GM23248 (cell line): ENCODE measurements around the gene KCNIP1.

Experiments used
- EZH2 ChIP-seq: fragments of 200-600 bp; sonication (generic); IDR thresholded peaks from 2 replicates; pipeline ENCODE4 v1.6.1; 2018; ENCODE audit warnings: antibody characterized with exemption, mild to moderate bottlenecking; ENCODE audit not compliant: insufficient read depth, poor library complexity, severe bottlenecking
- EZH2phosphoT487 ChIP-seq: fragments of 200-600 bp; sonication (generic); IDR thresholded peaks from 2 replicates; pipeline ENCODE4 v1.6.1; 2018; ENCODE audit warnings: antibody characterized with exemption, moderate library complexity, mild to moderate bottlenecking, low read depth; ENCODE audit not compliant: insufficient read depth

DNA sequence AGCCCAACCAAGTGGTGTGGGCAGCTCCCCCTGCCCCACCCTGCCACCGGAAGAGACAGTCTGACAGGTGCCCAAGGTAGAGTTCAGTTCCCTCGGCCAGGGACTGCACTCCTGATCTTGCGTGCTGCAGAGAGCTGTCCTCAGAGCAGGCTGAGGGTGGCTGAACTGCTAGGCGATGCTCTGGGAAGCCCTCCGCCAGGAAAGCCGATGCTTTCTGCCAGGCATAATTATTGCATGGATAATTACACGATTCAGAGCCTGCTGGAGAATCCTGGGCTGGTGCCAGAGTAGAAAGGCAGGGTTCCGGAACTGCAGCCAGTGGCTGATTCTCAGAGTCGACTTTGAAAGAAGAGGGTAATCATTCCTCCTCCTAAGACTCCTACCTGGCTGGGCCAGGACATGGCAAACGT lies 19.3 kb downstream of the KCNIP1 start:
- no peak for TF ChIP-seq EZH2
- no peak for TF ChIP-seq EZH2phosphoT487
